ENCODE data around the gene DDX18.

Gene DDX18

GRCh38 chr2:117835990-117836760 lies 21.7 kb downstream of the DDX18 start:
- DNase-seq = no peak

DNA sequence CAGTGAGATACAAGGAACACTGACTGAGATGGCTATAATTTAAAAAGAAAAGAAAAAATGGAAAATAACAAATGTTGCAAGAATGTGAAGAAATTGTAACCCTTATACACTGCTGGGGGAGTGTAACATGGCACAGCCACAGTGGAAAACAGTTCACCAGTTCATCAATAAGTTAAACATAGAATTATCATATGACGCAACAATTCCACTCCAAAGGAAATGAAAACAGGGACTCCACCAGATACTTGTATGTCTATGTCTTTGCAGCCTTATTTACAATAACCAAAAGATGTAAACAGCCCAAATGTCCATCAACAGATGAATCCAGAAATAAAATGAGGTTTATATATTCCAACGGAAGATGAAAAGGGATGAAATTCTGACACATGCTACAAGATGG lies 30.8 kb downstream of the DDX18 start:
- no peak for DNase-seq

GRCh38 chr2:117850015-117850414 lies 35.5 kb downstream of the DDX18 start:
- no peak for DNase-seq

- DNase-seq = no peak
Observed at GRCh38 chr2:117850461-117850860, 36.0 kb downstream of the DDX18 start.

GRCh38 chr2:117851969-117852368 lies 37.5 kb downstream of the DDX18 start:
- DNase-seq = no peak

GRCh38 chr2:117853316-117853715 lies 38.8 kb downstream of the DDX18 start:
- no peak for DNase-seq

DNA sequence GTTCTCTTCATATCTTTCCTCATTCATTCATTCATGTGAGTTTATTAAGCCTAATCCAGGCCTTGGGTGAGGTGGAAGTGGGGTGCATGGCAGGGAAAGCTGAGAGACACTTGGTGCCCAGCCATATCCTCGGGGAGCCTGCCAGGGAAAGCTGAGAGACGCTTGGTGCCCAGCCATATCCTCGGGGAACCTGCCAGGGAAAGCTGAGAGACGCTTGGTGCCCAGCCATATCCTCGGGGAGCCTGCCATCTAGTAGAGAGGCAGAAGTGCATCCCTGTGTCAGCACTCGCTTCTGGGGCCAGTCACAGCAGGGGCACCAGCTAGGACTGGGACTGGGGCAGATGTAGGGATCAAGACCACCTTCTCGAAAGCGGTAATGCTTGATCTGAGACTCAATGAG lies 39.4 kb downstream of the DDX18 start:
- no peak for DNase-seq

DNA sequence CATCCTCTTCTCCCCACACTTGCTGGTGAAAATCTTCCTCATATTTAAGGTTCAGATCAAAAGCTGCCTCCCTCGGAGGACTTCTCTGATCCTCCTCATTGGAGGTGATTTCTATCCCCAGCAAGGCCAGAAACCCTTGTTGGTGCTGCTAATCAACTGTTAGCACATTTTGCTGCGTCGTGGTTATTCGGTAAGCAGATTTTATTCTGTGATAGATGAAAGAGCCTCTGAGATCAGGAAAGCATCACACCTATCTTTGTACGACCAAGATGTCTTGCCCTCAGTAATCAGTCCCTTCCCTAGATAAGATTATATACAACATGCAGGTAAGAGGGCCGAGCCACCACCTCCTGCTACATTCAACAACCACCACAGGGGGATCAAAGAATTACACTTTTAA lies 40.1 kb downstream of the DDX18 start:
- no peak for DNase-seq

- DNase-seq = no peak
Observed at GRCh38 chr2:117855886-117856285, 41.4 kb downstream of the DDX18 start.

DNA sequence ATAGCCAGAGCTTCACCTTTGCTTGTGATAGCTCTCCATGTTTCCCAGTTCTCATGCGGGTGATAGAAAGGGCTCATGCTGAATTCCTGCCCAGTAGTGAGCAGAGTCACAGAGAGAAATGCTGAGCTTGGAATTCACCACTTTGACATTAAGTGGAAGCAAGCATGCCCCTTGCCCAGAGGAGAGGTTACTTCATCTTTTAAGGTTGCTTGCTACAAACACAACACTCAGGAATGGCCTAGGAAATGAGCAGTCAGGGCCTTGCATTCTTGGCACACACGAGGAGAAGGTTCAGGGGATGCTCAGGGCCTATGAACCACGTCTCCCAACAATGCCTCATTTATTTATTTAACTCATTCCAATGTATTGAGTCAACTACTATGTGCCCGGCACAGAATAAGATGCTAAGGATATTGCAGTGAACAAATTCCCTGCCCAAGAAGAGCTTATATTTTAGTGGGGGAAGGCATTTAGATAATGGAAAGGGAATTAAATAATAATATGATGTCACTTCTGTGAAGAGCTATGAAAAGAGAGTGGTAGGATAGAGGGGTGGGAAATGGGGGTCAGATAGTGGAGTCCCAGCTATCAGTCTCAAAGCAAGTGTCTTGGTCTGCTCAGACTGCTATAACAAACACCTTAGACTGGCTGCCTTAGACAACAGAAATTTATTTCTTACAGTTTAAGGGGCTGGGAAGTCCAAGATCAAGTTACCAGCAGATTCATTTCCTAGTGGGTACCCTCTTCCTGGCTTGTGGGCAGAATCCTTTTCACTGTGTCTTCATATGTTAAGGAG lies 42.1 kb downstream of the DDX18 start:
- no peak for DNase-seq

DNA sequence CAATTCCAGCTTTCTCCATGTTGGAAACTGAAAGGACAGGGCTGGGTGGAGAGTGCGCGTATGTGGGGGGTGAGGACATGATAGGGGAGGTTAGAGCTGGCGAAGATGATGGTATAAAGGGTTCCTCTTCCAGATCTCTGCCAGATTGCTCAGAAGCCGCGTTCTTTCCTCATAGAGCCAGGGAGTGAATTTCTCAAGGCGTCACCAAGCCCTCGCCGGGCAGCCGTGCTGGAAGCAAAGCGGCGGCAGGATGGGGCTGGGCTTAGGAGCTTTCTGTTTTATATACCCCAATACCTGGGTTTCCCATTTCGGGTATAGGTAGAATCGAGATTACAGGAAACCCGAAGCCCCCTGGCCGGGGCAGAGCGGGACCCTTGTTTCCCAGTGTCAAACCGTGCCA lies 43.8 kb downstream of the DDX18 start:
- no peak for DNase-seq

DNA sequence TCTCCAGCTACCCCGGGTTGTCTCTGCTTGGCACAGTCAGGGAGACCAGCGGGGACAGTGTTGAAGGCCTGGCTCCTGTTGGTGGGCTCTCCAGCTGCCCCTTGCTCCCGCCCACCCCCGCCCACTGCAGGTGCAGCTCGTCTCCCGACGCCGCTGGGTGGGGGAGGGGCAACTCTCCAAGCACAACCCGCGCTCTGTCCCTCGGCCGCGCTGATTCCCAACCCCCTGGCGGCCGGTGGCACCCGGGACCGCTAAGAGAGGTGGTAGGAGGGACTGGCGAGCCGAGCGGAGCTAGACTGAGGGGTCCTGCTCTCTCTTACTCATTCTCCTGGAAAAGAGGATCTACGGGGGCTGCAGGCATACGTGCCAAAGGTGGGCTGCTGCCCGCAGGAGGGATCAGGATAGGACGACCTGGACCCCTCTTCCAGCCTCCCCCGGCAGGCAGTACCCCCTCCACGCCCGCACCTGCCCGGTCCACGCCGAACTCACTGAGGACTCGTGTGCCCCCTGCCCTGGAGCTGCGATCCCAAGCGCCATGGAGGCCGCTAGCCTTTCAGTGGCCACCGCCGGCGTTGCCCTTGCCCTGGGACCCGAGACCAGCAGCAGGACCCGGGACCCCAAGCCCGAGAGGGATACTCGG lies 44.5 kb downstream of the DDX18 start:
- no peak for DNase-seq

- DNase-seq = no peak
Observed at GRCh38 chr2:117859532-117859911, 45.0 kb downstream of the DDX18 start.

GRCh38 chr2:117859924-117860647 lies 45.6 kb downstream of the DDX18 start:
- no peak for DNase-seq

- DNase-seq = no peak
Observed at GRCh38 chr2:117862459-117862858, 48.0 kb downstream of the DDX18 start.

DNA sequence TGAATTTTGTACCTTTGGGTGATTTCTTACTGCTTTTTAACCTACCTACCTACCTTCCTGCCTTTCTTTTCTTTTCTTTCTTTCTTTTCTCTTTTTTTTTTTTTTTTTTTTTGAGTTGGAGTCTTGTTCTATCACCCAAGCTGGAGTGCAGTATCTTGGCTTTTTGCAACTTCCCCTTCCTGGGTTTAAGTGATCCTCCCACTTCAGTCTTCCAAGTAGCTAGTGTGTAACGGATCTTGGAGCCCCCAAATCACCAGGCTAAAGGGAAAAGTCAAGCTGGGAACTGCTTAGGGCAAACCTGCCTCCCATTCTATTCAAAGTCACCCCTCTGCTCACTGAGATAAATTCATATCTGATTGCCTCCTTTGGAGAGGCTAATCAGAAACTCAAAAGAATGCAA lies 61.3 kb downstream of the DDX18 start:
- DNase-seq = no peak

GRCh38 chr2:117879003-117879402 lies 64.5 kb downstream of the DDX18 start:
- DNase-seq = no peak

Measured in NCI-H2081 treated with DMSO at 0.1 percent for 48 hours (cell line).